ENCODE measurements around the gene TRIM7. TPM values are rescaled to one million over a fixed set of nuclear protein-coding genes. Genes with fewer than 3 reads are reported as not detected.

TRIM7 gene
- total and polyA plus RNA-seq, 9 of the 15 experiments (the other 6 are each of a cell fraction or from before 2014, with no cell fraction given), result 2.6 to 14.9 (median 8.9) TPM

- BruUV-seq (replicated peaks), result no TSS peak
- Histone ChIP-seq H3K79me2 (ENCODE audit: control insufficient read depth, insufficient read depth, low read length) (no peaks in the 10 kb centered on the region), H3K36me3 (ENCODE audit: control insufficient read depth, insufficient read depth, low read length) (no peaks in the 10 kb centered on the region), H3K9me1 (ENCODE audit: control insufficient read depth, insufficient read depth, low read length) (no peaks in the 10 kb centered on the region), H4K20me1 (replicated peaks; ENCODE audit: control insufficient read depth, insufficient read depth, low read length) (no peaks in the 10 kb centered on the region), H3K27ac (ENCODE audit: extremely low read depth, low read depth, low read length) (peak overlapping the region; percentile 56; the same call in 2 of the 3 replicates), H2AFZ (ENCODE audit: low read depth, low read length) (peak overlapping the region; percentile 91), H3K9ac (ENCODE audit: insufficient read depth in 1 of 2, low read depth in 2 of 2, low read length in 2 of 2) (peak overlapping the region; percentile 50 to 93; a peak in 3 of 4 replicates), H3K4me2 (ENCODE audit: insufficient read depth, low read length) (peak overlapping the region; percentile 75), H3K9me3 (replicated peaks; ENCODE audit: control insufficient read depth, insufficient read depth, low read depth, low read length) (no peaks in the 10 kb centered on the region), H3K4me1 (replicated peaks in 1 of 2; ENCODE audit: control insufficient read depth in 2 of 2, insufficient read depth in 2 of 2, low read length in 2 of 2) (peaks cover 29 to 47% of the 10 kb centered on the region in 2 experiments; a peak in 4 of 5 replicates), H3K27me3 (ENCODE audit: control insufficient read depth in 2 of 2, insufficient read depth in 2 of 2, low read length in 2 of 2) (no peaks in the 10 kb centered on the region), H3K4me3 (peak overlapping the region; percentile 60)
- intact Hi-C loops (cut with micrococcal nuclease) (no loop called here), in situ Hi-C loops (cut with MboI) (no loop called here)
- DNase-seq (ENCODE audit: extremely low read depth in 1 of 4, low spot score in 3 of 4) (peak; percentile 50 to 73 (median 62)), ATAC-seq (peak; percentile 43), FAIRE-seq (peak; percentile 19)
- 1% methylated on average over 29 of the region's 67 CpGs for WGBS (ENCODE audit: insufficient coverage, low coverage, missing lambda C conversion rate)
- POLR2A ChIA-PET, result interaction anchor here (0.6 to 5.0 kb wide), 2 partner anchors 13 to 41 kb away, joined by 3 to 69 read pairs; no protein-coding TSS in a partner anchor
- CTCF ChIA-PET (ENCODE audit: low intra/inter-chr PET ratio), result no interaction called here
- TF ChIP-seq MYNN (IDR thresholded peaks at IDR 0.05) (no peak; the same call in 1 of the 2 replicates), MYNN (CRISPR knock-in tag; IDR thresholded peaks at IDR 0.05) (no peak), ZNF445 (CRISPR knock-in tag; IDR thresholded peaks at IDR 0.05; ENCODE audit: low read depth) (no peak), ETS1 (conservative IDR thresholded peaks at IDR 0.05; ENCODE audit: control insufficient read depth, low read depth, low read length) (no peak; the same call in 1 of the 2 replicates), PRPF4 (IDR thresholded peaks at IDR 0.05; ENCODE audit: insufficient read depth, low read depth, low read length, poor library complexity, severe bottlenecking) (no peak), CBX8 (IDR thresholded peaks at IDR 0.05; ENCODE audit: borderline replicate concordance, extremely low read depth, low read depth, low read length, poor library complexity, severe bottlenecking) (no peak), GABPA (tag; conservative IDR thresholded peaks at IDR 0.05; ENCODE audit: low read depth) (no peak), ETV1 (tag; conservative IDR thresholded peaks at IDR 0.05; ENCODE audit: low read depth) (no peak), NCOA6 (IDR thresholded peaks at IDR 0.05) (peak; percentile 73), KDM5B (IDR thresholded peaks at IDR 0.05; ENCODE audit: insufficient replicate concordance, low read depth, low read length) (no peak), ZKSCAN8 (CRISPR knock-in tag; IDR thresholded peaks at IDR 0.05) (no peak), NCOA4 (IDR thresholded peaks at IDR 0.05; ENCODE audit: partially characterized antibody) (no peak), KDM1A (IDR thresholded peaks at IDR 0.05) (no peak), ZSCAN29 (IDR thresholded peaks at IDR 0.05) (no peak), CBX2 (IDR thresholded peaks at IDR 0.05; ENCODE audit: insufficient read depth, low read length, poor library complexity, severe bottlenecking) (no peak), MAFG (tag; conservative IDR thresholded peaks at IDR 0.05) (no peak), TCF3 (CRISPR knock-in tag; IDR thresholded peaks at IDR 0.05) (no peak), CTCF (IDR thresholded peaks at IDR 0.05 in 2 of 3, conservative IDR thresholded peaks at IDR 0.05 in 1 of 3; ENCODE audit: insufficient read depth in 2 of 3, low read depth in 1 of 3, low read length in 3 of 3) (peak; percentile 30 to 42 (median 42); a peak in 5 of 6 replicates), HCFC1 (IDR thresholded peaks at IDR 0.05; ENCODE audit: low read depth, low read length) (no peak)
These were observed 727 bp downstream of the TRIM7 start for GRCh38 chr5:181204113-181204825.
